MG63 (cell line): Measurements from ENCODE around the gene RPS2. TPM values are rescaled to one million over a fixed set of nuclear protein-coding genes. Genes with fewer than 3 reads are reported as not detected.
A peak's percentile ranks its signal among the peaks of the same experiment; 100 is the strongest.
"Not testable (repeated sequence)": the region's sequence is repeated elsewhere in the genome, so short reads cannot be mapped to it uniquely, and the experiment has no call there.

Source experiments
- DNase-seq: peaks from one replicate; pipeline ENCODE4 v3.0.0-alpha.2; 2020
- H3K27me3 ChIP-seq: fragments of 250-450 bp; sonication (Bioruptor Pico); 2 replicates; pipeline ENCODE4 v1.5.1; 2020; ENCODE audit warnings: mild to moderate bottlenecking, moderate library complexity
- H3K36me3 ChIP-seq: fragments of 250-450 bp; sonication (Bioruptor Pico); 2 replicates; pipeline ENCODE4 v1.5.1; 2020; ENCODE audit warnings: mild to moderate bottlenecking, moderate library complexity
- H3K4me3 ChIP-seq: fragments of 250-450 bp; sonication (Bioruptor Pico); 2 replicates; pipeline ENCODE4 v1.5.1; 2020; ENCODE audit warnings: mild to moderate bottlenecking, moderate library complexity
- H3K9me3 ChIP-seq: fragments of 250-450 bp; sonication (Bioruptor Pico); 2 replicates; pipeline ENCODE4 v1.5.1; 2020; ENCODE audit warnings: mild to moderate bottlenecking, moderate library complexity
- total RNA-seq: library from RNA; depleted of rRNA; stranded (reverse); fragments of >200 nt; shearing (Covaris generic); gene quantifications from 2 replicates; pipeline ENCODE4 v1.2.3, GENCODE V29; 2014; ENCODE audit warnings: low replicate concordance; rRNA removed

Gene RPS2
- total RNA-seq, result 8,634 and 16,603 TPM in 2 replicates

DNA sequence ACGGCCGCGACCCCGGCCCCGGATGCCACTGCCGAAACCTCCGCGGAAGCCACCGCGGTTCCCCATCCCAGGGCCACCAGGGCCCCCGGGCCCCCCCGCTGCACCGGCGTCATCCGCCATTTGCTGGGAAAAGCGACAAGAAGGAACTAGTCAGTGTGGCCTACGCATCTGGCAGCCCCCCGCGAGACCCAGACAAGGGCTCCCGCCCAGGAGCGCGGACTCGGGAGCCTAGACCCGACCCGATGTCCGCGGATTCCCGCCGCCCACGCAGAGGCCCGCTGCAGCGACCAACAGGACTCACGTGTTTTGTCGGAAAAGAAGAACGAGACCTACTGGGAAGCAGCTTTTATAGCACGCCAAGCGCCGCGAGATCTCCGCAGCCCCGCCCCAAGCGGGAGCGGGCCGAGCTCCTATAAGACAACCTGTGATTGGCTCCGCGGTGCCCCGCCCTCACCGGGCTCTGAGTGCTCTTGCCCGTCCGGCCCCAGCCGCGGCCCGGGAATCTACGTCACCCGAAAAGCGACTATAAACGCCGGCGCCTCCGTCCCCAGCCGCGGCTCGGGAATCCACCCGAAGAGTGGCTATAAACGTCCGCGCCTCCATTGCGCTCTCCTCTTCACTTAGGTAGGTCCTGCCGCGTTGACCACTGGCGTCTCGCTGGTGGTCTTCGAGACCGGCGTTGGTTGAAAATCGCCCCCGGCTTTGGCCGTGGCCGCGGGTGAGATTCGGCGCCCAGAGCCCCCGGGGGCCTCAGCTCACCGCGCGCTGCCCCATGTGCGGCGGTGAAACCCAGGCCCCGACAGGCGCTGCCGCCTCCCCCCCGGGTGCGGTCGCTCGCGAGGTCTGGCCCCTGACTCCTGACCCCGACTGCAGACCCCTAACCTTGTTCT lies at the start of gene RPS2:
TSS of gene RPS2 (minus strand) at position 321 of the 890 bp plus-strand sequence. CDS start at position 120, 201 bp downstream.
- Histone ChIP-seq H3K36me3 (peaks cover 55% of the 10 kb centered on the region), H3K9me3 (no peaks in the 10 kb centered on the region; the same call in 1 of the 2 replicates), H3K4me3 (peak within 1 kb of the TSS; percentile 99), H3K27me3 (no peaks in the 10 kb centered on the region)
- peak; percentile 100 for DNase-seq

DNA sequence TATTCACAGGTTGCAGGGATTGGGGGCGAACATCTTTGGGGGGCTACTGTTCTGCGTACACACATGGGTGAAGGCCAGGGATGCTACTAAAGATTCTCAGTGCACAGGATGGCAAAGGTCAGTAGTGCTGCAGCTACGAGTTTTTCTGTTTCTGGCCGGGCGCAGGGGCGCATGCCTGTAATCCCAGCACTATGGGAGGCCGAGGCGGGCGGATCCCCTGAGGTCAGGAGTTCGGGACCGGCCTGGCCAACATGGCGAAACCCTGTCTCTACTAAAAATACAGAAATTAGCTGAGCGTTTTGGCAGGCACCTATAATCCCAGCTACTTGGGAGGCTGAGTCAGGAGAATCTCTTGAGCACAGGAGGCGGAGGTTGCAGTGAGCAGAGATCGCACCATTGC lies 48.9 kb upstream of the RPS2 start:
- Histone ChIP-seq H3K27me3 (no peaks in the 10 kb centered on the region), H3K4me3 (no peak overlapping the region), H3K9me3 (no peaks in the 10 kb centered on the region), H3K36me3 (peaks cover 9% of the 10 kb centered on the region)
- DNase-seq, result peak; percentile 37

DNA sequence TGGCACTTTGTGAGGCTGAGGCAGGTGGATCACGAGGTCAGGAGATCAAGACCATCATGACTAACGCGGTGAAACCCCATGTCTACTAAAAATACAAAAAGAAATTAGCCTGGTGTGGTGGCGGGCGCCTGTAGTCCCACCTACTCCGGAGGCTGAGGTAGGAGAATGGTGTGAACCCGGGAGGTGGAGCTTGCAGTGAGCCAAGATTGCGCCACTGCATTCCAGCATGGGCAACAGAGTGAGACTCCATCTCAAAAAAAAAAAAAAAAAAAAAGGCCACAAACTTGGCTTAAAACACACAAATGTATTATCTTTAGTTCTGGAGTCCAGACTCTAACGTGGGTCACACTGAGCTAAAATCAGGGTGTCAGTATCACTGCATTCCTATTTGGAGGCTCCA lies 47.1 kb upstream of the RPS2 start:
- not testable (repeated sequence) for DNase-seq, H3K9me3 ChIP-seq, H3K27me3 ChIP-seq, H3K4me3 ChIP-seq
- peaks cover 27% of the 10 kb centered on the region for H3K36me3 ChIP-seq

DNA sequence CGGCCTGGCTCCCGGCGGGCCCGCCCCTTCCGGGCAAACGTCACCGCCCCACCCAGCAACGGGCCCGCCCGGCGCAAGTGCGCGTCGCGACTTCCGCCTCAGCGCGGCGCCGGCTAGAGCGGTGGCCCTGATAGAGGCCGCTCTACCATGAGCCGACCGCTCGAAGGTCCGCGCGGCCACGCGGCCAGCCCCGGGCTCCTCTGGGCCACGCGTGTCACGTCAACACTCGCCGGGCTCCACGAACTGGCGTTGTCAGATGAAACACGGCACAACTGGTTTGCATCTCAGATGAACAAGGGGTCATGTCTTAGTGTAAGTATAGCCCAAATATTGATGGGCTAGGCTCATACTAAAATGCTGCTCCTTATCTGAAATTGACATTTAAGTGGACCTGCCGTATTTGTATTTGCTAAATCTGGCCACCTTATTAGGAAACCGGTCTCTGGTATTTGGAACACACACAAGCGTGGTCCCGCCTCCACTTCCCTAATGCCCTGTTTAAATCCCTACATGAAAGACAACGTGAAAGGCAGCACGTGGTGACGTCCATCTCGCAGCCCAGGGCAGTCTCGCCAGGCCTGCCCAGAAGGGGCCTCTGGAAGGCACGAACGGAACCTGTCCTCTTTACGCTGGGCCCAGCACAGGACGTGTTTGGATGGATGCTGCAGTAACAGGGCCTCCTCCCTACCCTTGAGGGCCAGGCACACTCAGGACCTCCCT lies 45.3 kb upstream of the RPS2 start, which contains the start of gene ZNF598:
TSS of gene ZNF598 (minus strand) at position 31 of the 720 bp plus-strand sequence.
- Histone ChIP-seq H3K27me3 (no peaks in the 10 kb centered on the region), H3K36me3 (peaks cover 43% of the 10 kb centered on the region), H3K4me3 (peak within 1 kb of the TSS; percentile 82), H3K9me3 (no peaks in the 10 kb centered on the region)
- DNase-seq, result peak; percentile 88

DNA sequence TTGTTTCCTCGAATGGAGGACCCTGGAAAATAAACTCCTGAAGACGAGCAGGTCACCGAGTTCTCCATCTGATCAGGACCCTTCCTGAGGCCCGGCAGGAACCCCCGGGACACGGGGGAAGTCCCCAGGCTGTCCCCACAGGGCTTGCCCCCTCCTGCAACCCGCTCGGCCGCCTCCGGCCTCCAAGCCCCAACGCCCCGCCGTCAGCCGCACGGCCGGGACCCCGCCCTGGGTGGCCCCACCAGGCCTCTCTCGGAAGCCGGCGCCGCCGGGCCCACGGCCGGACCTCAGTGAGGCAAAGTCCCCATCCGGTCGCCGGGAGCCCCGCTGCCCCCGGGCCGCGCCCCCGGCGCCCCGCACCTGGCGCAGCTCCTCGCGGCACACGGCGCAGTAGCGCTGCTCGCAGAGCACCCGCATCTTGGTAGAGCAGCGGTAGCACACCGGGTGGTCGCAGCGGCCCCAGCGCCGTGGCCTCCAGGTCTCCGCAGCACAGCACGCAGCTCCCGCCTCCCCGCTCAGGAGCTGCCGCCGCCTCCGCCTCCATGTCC lies 44.6 kb upstream of the RPS2 start:
- DNase-seq, result no peak
- peak overlapping the region; percentile 82 for H3K4me3 ChIP-seq
- no peaks in the 10 kb centered on the region for H3K27me3 ChIP-seq
- no peaks in the 10 kb centered on the region for H3K9me3 ChIP-seq
- H3K36me3 ChIP-seq, result peaks cover 50% of the 10 kb centered on the region

DNA sequence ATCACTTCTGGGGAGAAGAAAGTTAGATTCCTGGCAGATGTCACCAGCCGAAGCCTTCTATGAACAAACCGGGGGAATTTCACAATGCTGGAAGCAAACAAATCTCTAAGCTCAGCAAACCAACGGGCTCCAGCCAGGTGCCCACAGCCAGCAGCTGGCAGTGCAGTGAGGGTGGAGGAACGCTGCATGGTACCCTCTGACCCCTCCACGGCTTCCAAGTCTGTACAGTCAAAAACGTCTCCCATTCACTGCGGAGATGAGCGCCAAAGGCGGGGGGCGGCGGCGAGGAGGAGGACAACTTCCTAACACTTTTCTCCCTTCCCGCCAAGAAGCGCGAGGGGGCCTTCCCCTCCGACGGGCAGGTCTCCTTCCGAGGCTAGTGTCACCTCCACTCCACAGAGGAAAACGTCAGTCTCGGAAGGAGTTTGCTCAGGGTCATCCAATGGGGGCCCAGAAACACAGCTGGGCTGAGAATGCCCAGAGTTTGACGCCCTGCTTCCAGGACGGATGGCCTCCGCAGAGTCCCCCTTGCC lies 44.1 kb upstream of the RPS2 start:
- Histone ChIP-seq H3K27me3 (no peaks in the 10 kb centered on the region), H3K36me3 (peaks cover 56% of the 10 kb centered on the region), H3K4me3 (peak overlapping the region; percentile 82), H3K9me3 (no peaks in the 10 kb centered on the region)
- DNase-seq, result peak; percentile 60

DNA sequence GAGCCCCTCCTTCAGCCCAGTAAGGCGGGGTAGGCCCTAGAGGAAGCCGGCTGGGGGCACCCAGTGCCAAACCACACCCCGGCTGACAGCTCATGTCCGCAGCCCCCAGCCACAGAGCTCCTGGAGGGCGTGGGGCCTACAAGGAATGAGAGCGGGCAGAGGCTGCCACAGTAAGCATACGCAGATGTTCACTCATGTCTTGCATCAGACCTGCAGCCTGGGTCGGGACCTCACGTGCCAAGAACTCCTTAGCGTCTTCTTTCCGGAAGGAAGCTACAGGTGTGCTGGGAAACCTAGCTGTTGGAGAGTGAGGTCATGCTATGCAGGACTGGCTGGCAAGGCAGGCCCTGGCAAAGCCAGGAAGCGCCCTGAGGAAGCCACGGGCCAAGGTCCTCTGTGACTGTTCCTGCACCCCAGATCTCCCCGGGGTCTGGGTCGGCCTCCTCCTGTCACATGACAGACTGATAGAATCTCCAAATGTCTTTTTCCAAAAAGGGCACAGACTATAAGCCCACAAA lies 43.4 kb upstream of the RPS2 start:
- Histone ChIP-seq H3K27me3 (no peaks in the 10 kb centered on the region), H3K9me3 (no peaks in the 10 kb centered on the region), H3K36me3 (peaks cover 62% of the 10 kb centered on the region), H3K4me3 (peak overlapping the region; percentile 82)
- DNase-seq, result peak; percentile 94

DNA sequence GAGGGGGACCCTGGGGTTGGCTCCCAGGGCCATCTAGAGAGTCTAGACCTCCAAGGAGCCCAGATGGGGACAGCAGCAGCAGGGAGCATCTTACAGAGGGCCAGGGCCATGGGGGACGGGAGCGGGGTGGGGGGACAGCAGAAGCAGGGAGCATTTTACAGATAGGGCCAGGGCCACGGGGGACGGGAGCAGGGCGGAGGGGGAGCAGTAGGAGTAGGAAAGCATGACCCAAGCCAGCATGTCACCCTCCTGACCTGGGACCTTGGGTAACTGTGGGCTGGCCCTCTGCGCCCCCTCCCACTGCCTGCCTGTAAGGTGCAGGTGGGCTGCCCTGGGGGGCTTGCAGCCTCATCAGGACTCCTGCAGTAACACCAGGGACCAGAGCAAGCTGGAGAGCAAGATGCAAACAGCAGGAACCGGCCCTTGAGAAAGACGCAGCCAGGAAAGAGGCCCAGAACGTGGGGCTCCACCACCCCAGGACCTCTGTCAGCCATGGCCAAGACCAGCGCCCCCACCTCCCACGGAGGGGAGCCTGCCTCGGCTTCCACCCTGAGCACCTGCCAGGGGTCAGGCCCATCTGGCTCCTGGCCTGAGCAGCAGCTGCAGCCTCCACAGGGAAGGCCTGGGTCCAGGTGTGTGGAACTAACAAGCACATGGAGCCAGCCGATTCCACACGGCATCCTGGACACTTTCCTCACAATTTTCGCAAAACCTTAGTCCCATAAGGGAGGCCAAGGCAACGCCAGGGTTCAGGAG lies 42.6 kb upstream of the RPS2 start:
- Histone ChIP-seq H3K27me3 (no peaks in the 10 kb centered on the region), H3K9me3 (no peaks in the 10 kb centered on the region), H3K36me3 (peaks cover 70% of the 10 kb centered on the region), H3K4me3 (peak overlapping the region; percentile 82)
- DNase-seq, result no peak

DNA sequence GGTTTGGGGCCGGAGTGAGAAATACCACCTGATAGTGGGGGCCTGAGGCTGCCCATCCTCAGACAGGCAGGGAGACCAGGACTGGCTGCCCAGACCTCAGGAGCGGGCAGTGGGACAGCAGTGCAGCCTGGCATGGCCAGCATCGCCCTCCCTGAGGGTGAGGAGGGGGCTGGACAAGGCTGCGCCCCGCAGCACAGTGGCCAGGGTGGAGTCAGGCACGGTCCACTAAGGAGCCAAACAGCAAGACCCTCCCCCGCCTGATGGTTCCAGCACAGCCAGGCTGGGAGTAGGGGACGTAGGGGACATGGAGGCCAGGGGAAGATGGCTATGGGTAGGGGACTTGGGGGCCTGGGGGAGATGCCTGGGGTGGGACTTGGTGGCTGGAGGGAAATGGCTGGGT lies 41.7 kb upstream of the RPS2 start:
- peaks cover 80% of the 10 kb centered on the region for H3K36me3 ChIP-seq
- no peaks in the 10 kb centered on the region for H3K27me3 ChIP-seq
- no peaks in the 10 kb centered on the region for H3K9me3 ChIP-seq
- DNase-seq, result no peak
- H3K4me3 ChIP-seq, result no peak overlapping the region

DNA sequence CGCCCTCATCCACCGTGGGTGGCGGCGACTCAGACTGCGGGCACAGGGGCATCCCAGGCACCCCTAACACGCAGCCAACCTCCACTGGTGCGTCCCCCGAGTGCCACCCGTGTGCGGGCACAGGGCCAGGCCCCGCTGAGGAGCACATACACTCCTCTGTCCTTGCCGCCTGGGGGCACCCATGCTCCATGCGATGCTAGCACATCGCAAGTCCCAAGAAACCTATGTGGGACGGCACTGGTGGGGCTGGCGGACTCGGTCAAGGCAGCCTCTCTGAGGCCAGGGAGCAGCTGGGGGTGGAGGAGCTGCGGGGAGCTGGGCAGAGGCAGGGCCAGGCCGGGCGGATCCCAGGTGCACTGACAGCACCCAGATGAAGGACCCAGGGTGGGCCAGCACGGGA lies 41.0 kb upstream of the RPS2 start:
- no peaks in the 10 kb centered on the region for H3K9me3 ChIP-seq
- H3K27me3 ChIP-seq, result no peaks in the 10 kb centered on the region
- peaks cover 86% of the 10 kb centered on the region for H3K36me3 ChIP-seq
- no peak overlapping the region for H3K4me3 ChIP-seq
- no peak for DNase-seq

DNA sequence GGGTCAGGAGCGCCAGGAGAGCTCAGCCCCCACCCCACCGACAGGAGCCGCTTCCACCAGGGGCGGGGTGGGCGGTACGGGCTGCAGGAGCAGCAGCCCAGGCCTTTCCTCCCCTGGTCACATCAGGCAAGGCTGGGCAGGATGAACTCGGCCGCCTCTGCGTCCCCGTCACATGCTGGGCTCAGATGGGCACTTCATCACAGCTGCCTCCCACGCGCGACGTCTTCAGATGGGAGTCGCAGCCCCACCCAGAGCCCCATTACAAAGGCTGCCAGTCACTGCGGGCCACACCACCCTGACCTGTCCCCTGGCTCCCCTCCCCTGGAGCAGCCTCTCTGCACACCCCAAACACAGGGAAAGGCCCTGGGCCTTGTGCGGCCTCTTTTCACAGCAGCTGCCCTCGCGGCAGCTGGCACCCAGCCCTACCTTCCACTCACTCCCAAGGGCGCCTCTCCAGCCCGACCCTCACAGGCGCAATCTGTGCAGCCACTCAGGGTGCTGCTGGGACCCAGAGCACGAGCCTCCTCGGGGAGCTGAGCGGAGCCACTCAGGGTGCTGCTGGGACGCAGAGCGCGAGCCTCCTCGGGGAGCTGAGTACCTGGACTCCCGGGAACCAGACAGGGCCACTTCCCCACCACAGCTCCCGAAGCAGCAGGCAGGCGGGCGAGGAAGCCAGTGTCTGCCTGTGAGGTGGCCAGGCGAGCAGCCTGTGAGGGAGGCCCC lies 40.3 kb upstream of the RPS2 start:
- Histone ChIP-seq H3K27me3 (no peaks in the 10 kb centered on the region), H3K36me3 (peaks cover 92% of the 10 kb centered on the region), H3K9me3 (no peaks in the 10 kb centered on the region), H3K4me3 (no peak overlapping the region)
- DNase-seq, result no peak

DNA sequence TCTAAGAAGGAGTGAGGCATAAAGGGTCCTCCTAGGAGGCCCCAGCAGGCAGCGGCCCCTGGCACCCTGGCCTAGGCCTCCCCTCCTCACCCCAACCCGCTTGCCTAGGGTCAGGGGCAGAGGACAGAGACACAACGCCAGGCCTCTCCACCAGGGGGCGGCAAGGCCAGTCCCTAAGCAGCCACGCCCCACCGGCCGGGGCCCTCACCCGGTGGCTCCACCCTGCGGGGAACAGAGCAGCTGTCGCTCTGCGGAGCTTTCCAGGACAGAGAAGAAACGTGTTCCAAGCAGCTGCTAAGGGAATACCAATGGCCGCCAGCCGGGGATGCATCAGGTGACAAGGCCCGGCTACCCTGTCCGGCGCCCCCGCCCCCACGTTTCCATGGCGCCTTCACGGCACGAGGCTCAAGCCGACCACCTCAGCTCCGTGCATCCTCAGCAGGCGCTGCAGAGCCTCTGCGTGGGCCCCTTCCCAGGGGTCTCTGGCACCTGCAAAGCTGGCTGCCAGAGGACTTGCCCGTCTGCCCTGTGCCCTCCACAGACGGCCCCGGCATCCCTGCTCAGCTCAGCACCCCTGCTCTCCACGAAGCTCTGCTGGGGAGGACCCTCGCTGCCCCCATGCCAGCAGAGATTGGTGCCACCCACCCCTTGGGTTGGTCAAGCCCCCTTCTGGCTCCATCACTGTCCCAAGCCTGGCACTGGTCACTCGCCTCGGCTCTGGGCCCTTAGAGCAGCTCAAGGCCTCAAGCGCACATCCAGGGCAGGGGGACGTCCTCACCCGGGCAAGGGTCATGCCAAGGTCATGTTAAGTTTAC lies 39.4 kb upstream of the RPS2 start:
- DNase-seq, result peak; percentile 86
- Histone ChIP-seq H3K27me3 (no peaks in the 10 kb centered on the region), H3K36me3 (peaks cover 98% of the 10 kb centered on the region), H3K4me3 (no peak overlapping the region), H3K9me3 (no peaks in the 10 kb centered on the region)

DNA sequence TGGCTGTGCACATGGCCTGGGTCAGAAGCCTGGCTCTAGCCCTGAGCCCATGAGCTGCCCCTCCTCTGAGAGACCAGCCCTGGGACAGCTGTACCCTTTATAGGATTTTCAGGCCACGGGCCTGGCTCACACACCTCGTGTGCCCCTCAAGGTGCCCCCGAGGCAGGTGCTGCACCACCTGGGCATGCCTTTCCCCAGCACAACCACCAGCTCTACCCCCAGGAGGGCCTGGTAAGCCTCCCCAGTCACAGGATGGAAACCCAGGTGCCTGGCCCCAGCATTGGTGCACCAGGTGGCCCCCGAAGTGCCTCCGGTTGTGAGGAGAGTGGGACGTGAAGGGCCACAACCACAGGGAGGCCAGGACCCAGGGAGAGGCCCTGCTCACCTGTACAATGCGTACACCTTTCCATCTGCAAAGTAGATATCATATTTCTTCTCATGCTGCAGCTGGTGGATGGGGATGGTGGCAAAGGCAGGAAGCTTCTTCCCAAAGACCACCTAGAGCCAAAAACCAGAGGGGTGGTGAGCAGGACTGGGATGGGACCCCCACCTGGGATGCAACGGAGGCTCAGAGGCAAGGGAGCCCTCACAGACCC lies 38.7 kb upstream of the RPS2 start:
- Histone ChIP-seq H3K9me3 (no peaks in the 10 kb centered on the region), H3K4me3 (no peak overlapping the region), H3K27me3 (no peaks in the 10 kb centered on the region), H3K36me3 (peaks cover 98% of the 10 kb centered on the region)
- no peak for DNase-seq

DNA sequence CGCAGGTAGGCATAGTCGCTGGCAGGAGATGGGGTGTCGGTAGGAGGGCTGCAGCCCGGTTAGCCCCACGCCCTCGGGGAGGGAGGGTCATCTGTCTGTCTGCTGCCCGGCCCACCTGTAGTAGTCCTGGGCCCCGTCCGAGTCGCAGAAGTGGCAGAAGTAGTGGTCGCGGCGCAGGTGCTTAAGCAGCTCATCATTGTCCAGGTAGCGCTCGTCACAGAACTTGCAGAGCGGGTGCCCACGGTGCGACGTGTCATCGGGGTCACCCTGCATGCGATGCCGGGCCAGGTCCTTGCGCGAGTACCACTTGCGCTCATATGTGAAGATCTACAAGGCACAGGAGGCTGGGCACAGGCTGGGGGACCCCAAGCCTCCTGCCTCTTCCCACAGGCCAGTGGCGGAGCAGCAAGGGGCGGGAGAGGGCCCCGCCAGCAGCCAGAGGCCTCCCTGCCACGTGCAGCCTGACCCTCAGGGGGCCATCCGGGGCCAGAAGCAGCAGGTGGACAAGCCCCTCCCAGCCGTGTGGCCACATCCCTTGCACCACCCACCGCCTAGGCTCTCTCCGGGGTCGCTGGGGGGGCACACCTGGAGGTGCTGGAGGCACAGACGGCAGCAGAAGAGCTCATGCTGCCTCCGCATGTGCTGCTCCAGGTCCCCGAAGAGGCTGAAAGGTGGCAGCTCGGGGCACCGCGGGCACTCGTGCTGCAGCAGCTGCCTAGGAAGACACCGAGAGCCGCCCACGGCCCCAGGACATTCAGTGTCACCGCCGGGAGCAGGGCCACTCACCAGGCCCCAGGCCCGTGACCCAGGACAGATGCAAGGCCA lies 38.0 kb upstream of the RPS2 start:
- no peak for DNase-seq
- H3K9me3 ChIP-seq, result no peaks in the 10 kb centered on the region
- H3K36me3 ChIP-seq, result peaks cover 96% of the 10 kb centered on the region
- no peaks in the 10 kb centered on the region for H3K27me3 ChIP-seq
- H3K4me3 ChIP-seq, result no peak overlapping the region
